HepG2 (cell line): ENCODE data around the gene FBXO7. TPM values are rescaled to one million over a fixed set of nuclear protein-coding genes. Genes with fewer than 3 reads are reported as not detected.

Source experiments
- E2F2 ChIP-seq: sonication (generic); formaldehyde crosslinking; IDR thresholded peaks from 2 replicates; pipeline ENCODE4 v1.4.0; 2020; ENCODE audit warnings: missing genetic modification reagents, borderline replicate concordance
- KIAA2018 ChIP-seq: sonication (generic); formaldehyde crosslinking; IDR thresholded peaks from 2 replicates; pipeline ENCODE4 v1.5.0; 2020; ENCODE audit warnings: mild to moderate bottlenecking, missing genetic modification reagents, borderline replicate concordance
- KLF15 ChIP-seq: sonication (generic); formaldehyde crosslinking; IDR thresholded peaks from 2 replicates; pipeline ENCODE4 v1.8.1; 2023; ENCODE audit warnings: borderline replicate concordance, mild to moderate bottlenecking, inconsistent platforms, missing genetic modification reagents, mixed read lengths
- RBM22 ChIP-seq: fragments of 200-400 bp; formaldehyde crosslinking; optimal IDR thresholded peaks from 2 replicates; pipeline ENCODE3; 2017; ENCODE audit warnings: mild to moderate bottlenecking, low read length, moderate library complexity
- SP5 ChIP-seq: IDR thresholded peaks from 2 replicates; pipeline ENCODE4 v1.6.1; 2016; ENCODE audit warnings: low read depth, borderline replicate concordance
- ZNF33B ChIP-seq: sonication (generic); formaldehyde crosslinking; IDR thresholded peaks from 2 replicates; pipeline ENCODE4 v1.5.1; 2020; ENCODE audit warnings: mild to moderate bottlenecking, missing genetic modification reagents
- ZNF430 ChIP-seq: sonication (generic); formaldehyde crosslinking; IDR thresholded peaks from 2 replicates; pipeline ENCODE4 v1.9.0; 2021; ENCODE audit warnings: mild to moderate bottlenecking, missing genetic modification reagents
- ZNF496 ChIP-seq: sonication (generic); formaldehyde crosslinking; IDR thresholded peaks from 2 replicates; pipeline ENCODE4 v1.8.1; 2023; ENCODE audit warnings: mild to moderate bottlenecking, moderate library complexity, missing genetic modification reagents; ENCODE audit not compliant: insufficient replicate concordance
- ZNF646 ChIP-seq: sonication (generic); formaldehyde crosslinking; IDR thresholded peaks from 2 replicates; pipeline ENCODE4 v1.9.0; 2021; ENCODE audit warnings: mild to moderate bottlenecking, missing genetic modification reagents
- ZNF749 ChIP-seq: sonication (generic); formaldehyde crosslinking; IDR thresholded peaks from 2 replicates; pipeline ENCODE4 v1.8.0; 2022; ENCODE audit warnings: mild to moderate bottlenecking, missing genetic modification reagents, moderate library complexity, borderline replicate concordance
- polyA plus RNA-seq, 8 experiments: library from polyadenylated mRNA; depleted of rRNA in 3 of 8; stranded (reverse) in 7 of 8; unstranded in 1 of 8; fragments of >200 nt; fragmentation: Illumina TruSeq in 4 of 8; extraction: Trizol in 4 of 8; gene quantifications; 2 replicates each; pipeline versions ENCODE4 v1.2.1 to v1.2.3, GENCODE V29; 2011 to 2016; ENCODE audit warnings: low read depth in 4 of 8, missing spikeins in 1 of 8, mixed read lengths in 1 of 8; ENCODE audit not compliant: insufficient read depth in 1 of 8
- total RNA-seq, 5 experiments: library from RNA; depleted of rRNA; stranded (reverse); fragments of >200 nt; fragmentation: Illumina TruSeq; extraction: Trizol; gene quantifications; 2 replicates each; pipeline ENCODE4 v1.2.3, GENCODE V29; 2016; ENCODE audit warnings: low read depth in 1 of 5

FBXO7 gene
- total and polyA plus RNA-seq, 2 of the 13 experiments (the other 11 are each of a cell fraction or from before 2014, with no cell fraction given): 105 to 172 TPM

GRCh38 chr22:32474635-32475467, at the start of gene FBXO7 (continued):
- TF ChIP-seq SP5 (CRISPR knock-in tag) (peak; percentile 50; the same call in 1 of the 2 replicates), KLF15 (CRISPR knock-in tag) (no peak), ZNF496 (CRISPR knock-in tag) (no peak), ZNF749 (CRISPR knock-in tag) (no peak), ZNF33B (CRISPR knock-in tag) (no peak), ZNF430 (no peak; the same call in 1 of the 2 replicates), KIAA2018 (CRISPR knock-in tag) (peak; percentile 78; the same call in 1 of the 2 replicates), ZNF646 (CRISPR knock-in tag) (0 out of 2 replicates have a peak, but pooled peaks have one; percentile 51), RBM22 (no peak), E2F2 (peak; percentile 45; the same call in 1 of the 2 replicates)
